Measurements from ENCODE around the gene NCBP3.

GRCh38 chr17:3890082-3890877 lies 44.2 kb upstream of the NCBP3 start:
- no peak for TF ChIP-seq CTCF (IDR thresholded peaks at IDR 0.05; ENCODE audit: low read depth, low read length, missing input control)
- TF ChIP-seq GABPA (IDR thresholded peaks at IDR 0.05 in 1 of 2, conservative IDR thresholded peaks at IDR 0.05 in 1 of 2), result no peak
- TF ChIP-seq YY1 (IDR thresholded peaks at IDR 0.05), result no peak
- no peak for TF ChIP-seq ZBTB33 (IDR thresholded peaks at IDR 0.05)
- TF ChIP-seq EGR1 (IDR thresholded peaks at IDR 0.05; ENCODE audit: low read depth in 2 of 2), result no peak
- no peak for TF ChIP-seq ATF3 (IDR thresholded peaks at IDR 0.05)
- TF ChIP-seq RAD21 (IDR thresholded peaks at IDR 0.05), result no peak
- TF ChIP-seq JUND (IDR thresholded peaks at IDR 0.05), result no peak
- TF ChIP-seq SP1 (IDR thresholded peaks at IDR 0.05), result no peak
